OCI-LY7 (cell line): ENCODE results near the gene ATP2B1. TPM values are rescaled to one million over a fixed set of nuclear protein-coding genes. Genes with fewer than 3 reads are reported as not detected.

Experiments used
- BruUV-seq: library from RNA; stranded (reverse); fragments of 400-500 nt; replicated peaks from 2 replicates; lab custom pipeline; 2021; lab: Mats Ljungman, UMichigan
- CTCF ChIA-PET: fragments of 300-600 bp; sonication (Branson Sonifier 250); formaldehyde crosslinking; loops from one replicate; lab custom pipeline; 2022; ENCODE audit warnings: antibody characterized with exemption; ENCODE audit not compliant: unreplicated experiment; lab: Charles Lee
- POLR2A ChIA-PET: fragments of 300-600 bp; sonication (Branson Sonifier 250); formaldehyde crosslinking; loops from one replicate; lab custom pipeline; 2022; ENCODE audit warnings: antibody characterized with exemption; lab: Charles Lee
- DNase-seq: peaks from one replicate; pipeline ENCODE4 v3.0.0-alpha.2; 2015; ENCODE audit warnings: low spot score
- H2AFZ ChIP-seq: fragments of 200-600 bp; sonication (generic), shearing (Covaris generic); 2 replicates; pipeline ENCODE4 v1.6.1; 2014; ENCODE audit warnings: mild to moderate bottlenecking, antibody characterized with exemption, low read length, moderate library complexity
- H3K27ac ChIP-seq: fragments of 200-600 bp; sonication (generic); 2 replicates; pipeline ENCODE4 v1.5.1; 2014; ENCODE audit warnings: mixed run types, low read depth, mild to moderate bottlenecking, moderate library complexity, low read length, inconsistent platforms; ENCODE audit not compliant: poor library complexity, severe bottlenecking
- H3K36me3 ChIP-seq: fragments of 200-600 bp; sonication (generic); 2 replicates; pipeline ENCODE4 v1.6.1; 2014; ENCODE audit warnings: mild to moderate bottlenecking, antibody characterized with exemption, low read length, moderate library complexity, mixed read lengths; ENCODE audit not compliant: insufficient read depth
- H3K4me1 ChIP-seq: fragments of 200-600 bp; sonication (generic); 2 replicates; pipeline ENCODE4 v1.5.1; 2014; ENCODE audit warnings: mild to moderate bottlenecking, low read length; ENCODE audit not compliant: insufficient read depth, poor library complexity, severe bottlenecking
- H3K4me2 ChIP-seq: fragments of 200-600 bp; sonication (generic); 2 replicates; pipeline ENCODE4 v1.6.1; 2014; ENCODE audit warnings: mild to moderate bottlenecking, low read length
- H3K4me3 ChIP-seq: fragments of 200-600 bp; sonication (generic); 2 replicates; pipeline ENCODE4 v1.5.1; 2014; ENCODE audit warnings: mild to moderate bottlenecking, low read depth, low read length; ENCODE audit not compliant: poor library complexity, severe bottlenecking
- H3K79me2 ChIP-seq: fragments of 200-600 bp; sonication (generic); 2 replicates; pipeline ENCODE4 v1.6.1; 2016; ENCODE audit warnings: low read depth, mild to moderate bottlenecking, low read length, moderate library complexity, mixed read lengths; ENCODE audit not compliant: insufficient read depth
- H3K9me2 ChIP-seq: fragments of 200-600 bp; sonication (generic); 2 replicates; pipeline ENCODE4 v1.6.1; 2016; ENCODE audit warnings: mild to moderate bottlenecking, low read length, mixed read lengths; ENCODE audit not compliant: insufficient read depth
- H3K9me3 ChIP-seq: fragments of 200-600 bp; sonication (generic); 2 replicates; pipeline ENCODE4 v1.6.1; 2014; ENCODE audit warnings: mild to moderate bottlenecking, mixed run types, low read length, mixed read lengths
- H4K20me1 ChIP-seq: fragments of 200-600 bp; sonication (generic); 2 replicates; pipeline ENCODE4 v1.6.1; 2014; ENCODE audit warnings: mild to moderate bottlenecking, antibody characterized with exemption, low read length, moderate library complexity, mixed read lengths; ENCODE audit not compliant: insufficient read depth
- EZH2phosphoT487 ChIP-seq: fragments of 200-600 bp; sonication (generic); IDR thresholded peaks from 2 replicates; pipeline ENCODE4 v1.6.1; 2018; ENCODE audit warnings: low read depth, borderline replicate concordance, mild to moderate bottlenecking, mixed run types, antibody characterized with exemption, low read length, moderate library complexity, mixed read lengths
- intact Hi-C: fragments of 100-400 bp; cut with micrococcal nuclease; formaldehyde crosslinking; loops from one replicate; pipeline ENCODE4 v1.10.0; 2022; ENCODE audit not compliant: unreplicated experiment
- total RNA-seq, 2 experiments: library from RNA; depleted of rRNA in 1 of 2; stranded (reverse); fragments of >200 nt in 1 of 2; shearing (Covaris generic) in 1 of 2; gene quantifications; 2 replicates each; pipeline ENCODE4 v1.2.3, GENCODE V29; 2014 to 2022
- TF ChIP-seq, protein P1 (sequence below): fragments of 200-600 bp; sonication (generic); conservative IDR thresholded peaks from 2 replicates; pipeline ENCODE4 v1.5.1; 2014; ENCODE audit warnings: mild to moderate bottlenecking, antibody characterized with exemption, low read length, moderate library complexity, mixed read lengths

The ATP2B1 gene
- total RNA-seq, 2 experiments from 2014 or later = 58.5 to 74.9 TPM

DNA sequence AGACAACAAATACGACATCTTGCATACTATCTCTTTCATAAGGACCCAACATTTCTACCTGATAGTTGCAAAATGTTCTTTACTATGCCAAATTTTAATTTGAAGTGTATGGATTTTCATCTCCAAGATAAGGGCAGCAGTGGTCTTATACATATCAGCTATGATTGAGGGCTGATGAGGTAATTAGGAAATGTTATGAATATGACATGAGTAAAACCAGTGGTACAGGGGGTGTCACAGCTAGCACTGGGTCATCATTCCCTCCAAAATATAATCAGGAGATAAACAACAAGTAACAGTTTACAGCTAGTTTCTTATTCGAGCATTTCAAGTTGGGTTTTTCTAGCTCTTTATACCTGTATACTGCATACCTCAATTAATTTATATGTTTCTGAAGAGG lies 35.0 kb downstream of the ATP2B1 start:
- CTCF ChIA-PET = no interaction called here
- no TSS peak for BruUV-seq
- H3K4me3 ChIP-seq = no peak overlapping the region
- no peaks in the 10 kb centered on the region for H3K9me3 ChIP-seq
- H3K36me3 ChIP-seq = peaks cover 10% of the 10 kb centered on the region
- POLR2A ChIA-PET = interaction anchor here (0.9 to 1.8 kb wide), 4 partner anchors 8 to 33 kb away, joined by 3 to 7 read pairs (median 3); no protein-coding TSS in a partner anchor
- TF ChIP-seq EZH2phosphoT487 = no peak
- TF ChIP-seq, protein P1, sequence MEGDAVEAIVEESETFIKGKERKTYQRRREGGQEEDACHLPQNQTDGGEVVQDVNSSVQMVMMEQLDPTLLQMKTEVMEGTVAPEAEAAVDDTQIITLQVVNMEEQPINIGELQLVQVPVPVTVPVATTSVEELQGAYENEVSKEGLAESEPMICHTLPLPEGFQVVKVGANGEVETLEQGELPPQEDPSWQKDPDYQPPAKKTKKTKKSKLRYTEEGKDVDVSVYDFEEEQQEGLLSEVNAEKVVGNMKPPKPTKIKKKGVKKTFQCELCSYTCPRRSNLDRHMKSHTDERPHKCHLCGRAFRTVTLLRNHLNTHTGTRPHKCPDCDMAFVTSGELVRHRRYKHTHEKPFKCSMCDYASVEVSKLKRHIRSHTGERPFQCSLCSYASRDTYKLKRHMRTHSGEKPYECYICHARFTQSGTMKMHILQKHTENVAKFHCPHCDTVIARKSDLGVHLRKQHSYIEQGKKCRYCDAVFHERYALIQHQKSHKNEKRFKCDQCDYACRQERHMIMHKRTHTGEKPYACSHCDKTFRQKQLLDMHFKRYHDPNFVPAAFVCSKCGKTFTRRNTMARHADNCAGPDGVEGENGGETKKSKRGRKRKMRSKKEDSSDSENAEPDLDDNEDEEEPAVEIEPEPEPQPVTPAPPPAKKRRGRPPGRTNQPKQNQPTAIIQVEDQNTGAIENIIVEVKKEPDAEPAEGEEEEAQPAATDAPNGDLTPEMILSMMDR = no peak
- peaks cover 14% of the 10 kb centered on the region; the same call in 1 of the 2 replicates for H4K20me1 ChIP-seq
- DNase-seq = no peak
- intact Hi-C loops = no loop called here
- no peaks in the 10 kb centered on the region for H3K9me2 ChIP-seq
- H2AFZ ChIP-seq = no peak overlapping the region
- no peak overlapping the region for H3K27ac ChIP-seq
- H3K4me1 ChIP-seq = peaks cover 4% of the 10 kb centered on the region
- H3K4me2 ChIP-seq = no peak overlapping the region
- peaks cover 99% of the 10 kb centered on the region for H3K79me2 ChIP-seq

DNA sequence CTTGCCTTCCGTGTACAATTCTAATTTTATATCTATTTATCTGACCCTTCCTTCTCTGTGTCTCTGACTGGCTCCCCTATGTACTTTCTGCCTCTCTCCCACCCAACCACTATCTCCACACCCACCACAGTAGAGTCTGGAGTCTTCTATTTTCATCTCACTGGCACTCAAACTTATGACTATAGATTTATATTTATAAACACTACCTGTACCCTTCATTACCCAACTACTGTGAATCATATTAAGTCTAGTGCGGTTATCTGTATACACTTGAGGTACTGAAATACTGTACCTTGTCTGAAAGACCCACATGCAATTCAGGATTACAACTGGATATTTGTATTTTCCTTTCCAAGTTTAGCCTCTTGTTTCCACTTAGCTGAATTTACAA lies 36.1 kb downstream of the ATP2B1 start:
- no peak for DNase-seq
- no peak overlapping the region for H3K4me3 ChIP-seq
- H3K9me3 ChIP-seq = no peaks in the 10 kb centered on the region
- TF ChIP-seq, protein P1 = no peak
- TF ChIP-seq EZH2phosphoT487 = no peak
- POLR2A ChIA-PET = interaction anchor here (0.6 to 1.8 kb wide), 6 partner anchors 9 to 372 kb away, joined by 3 to 7 read pairs (median 3); no protein-coding TSS in a partner anchor
- H4K20me1 ChIP-seq = peaks cover 14% of the 10 kb centered on the region; the same call in 1 of the 2 replicates
- CTCF ChIA-PET = no interaction called here
- peaks cover 10% of the 10 kb centered on the region for H3K36me3 ChIP-seq
- no peak overlapping the region for H3K27ac ChIP-seq
- H3K4me1 ChIP-seq = peaks cover 4% of the 10 kb centered on the region
- BruUV-seq = no TSS peak
- H3K4me2 ChIP-seq = no peak overlapping the region
- H3K9me2 ChIP-seq = no peaks in the 10 kb centered on the region
- H2AFZ ChIP-seq = no peak overlapping the region
- intact Hi-C loops = no loop called here
- H3K79me2 ChIP-seq = peaks cover 99% of the 10 kb centered on the region

DNA sequence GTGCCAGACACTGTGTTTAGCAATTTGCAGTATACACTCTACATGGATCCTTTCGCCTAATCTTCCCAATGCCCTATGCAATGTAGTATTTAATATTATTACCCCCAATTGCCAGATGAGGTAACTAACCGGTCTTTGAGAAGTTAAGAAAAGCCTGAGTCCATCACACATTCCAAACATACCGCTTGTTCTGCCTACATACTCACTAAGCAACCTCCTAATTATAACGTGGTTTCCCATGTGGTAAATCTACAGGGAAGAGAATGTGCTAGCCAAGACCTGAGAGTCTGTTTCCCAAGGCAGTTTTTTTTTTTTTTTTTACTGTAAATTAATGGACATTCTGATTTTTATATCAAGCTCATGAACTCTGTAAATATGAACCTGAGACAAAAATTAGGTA lies 37.2 kb downstream of the ATP2B1 start:
- POLR2A ChIA-PET = interaction anchor here (0.7 kb wide), 1 partner anchor 12 kb away, joined by 3 read pairs; no protein-coding TSS in a partner anchor
- peaks cover 19% of the 10 kb centered on the region; the same call in 1 of the 2 replicates for H4K20me1 ChIP-seq
- H3K4me3 ChIP-seq = no peak overlapping the region
- H3K9me2 ChIP-seq = no peaks in the 10 kb centered on the region
- H3K9me3 ChIP-seq = no peaks in the 10 kb centered on the region
- DNase-seq = no peak
- no TSS peak for BruUV-seq
- peaks cover 14% of the 10 kb centered on the region for H3K36me3 ChIP-seq
- no peak overlapping the region for H3K27ac ChIP-seq
- peaks cover 4% of the 10 kb centered on the region for H3K4me1 ChIP-seq
- intact Hi-C loops = no loop called here
- CTCF ChIA-PET = no interaction called here
- H2AFZ ChIP-seq = no peak overlapping the region
- H3K4me2 ChIP-seq = no peak overlapping the region
- no peak for TF ChIP-seq EZH2phosphoT487
- TF ChIP-seq, protein P1 = no peak
- H3K79me2 ChIP-seq = peaks cover 98% of the 10 kb centered on the region
